GM23248 (cell line): ENCODE results near the gene TPGS1.

ENCODE experiments used
- EZH2 ChIP-seq: fragments of 200-600 bp; sonication (generic); IDR thresholded peaks from 2 replicates; pipeline ENCODE4 v1.6.1; 2018; ENCODE audit warnings: antibody characterized with exemption, mild to moderate bottlenecking; ENCODE audit not compliant: insufficient read depth, poor library complexity, severe bottlenecking
- EZH2phosphoT487 ChIP-seq: fragments of 200-600 bp; sonication (generic); IDR thresholded peaks from 2 replicates; pipeline ENCODE4 v1.6.1; 2018; ENCODE audit warnings: antibody characterized with exemption, moderate library complexity, mild to moderate bottlenecking, low read depth; ENCODE audit not compliant: insufficient read depth

- no peak for TF ChIP-seq EZH2
- TF ChIP-seq EZH2phosphoT487, result no peak
Observed at GRCh38 chr19:492091-492531, 15.2 kb upstream of the TPGS1 start.
